NCI-H128 (cell line): ENCODE measurements around the gene PRR35.

Experiments used
- DNase-seq: peaks from one replicate; lab custom pipeline; 2025; ENCODE audit not compliant: unreplicated experiment; lab: John Stamatoyannopoulos, UW

Gene PRR35

GRCh38 chr16:560204-560700 lies at the start of gene PRR35:
Gene PRR35 (plus strand): TSS chr16:560394. CDS start chr16:563295, 2,901 bp downstream.
- no peak for DNase-seq

DNA sequence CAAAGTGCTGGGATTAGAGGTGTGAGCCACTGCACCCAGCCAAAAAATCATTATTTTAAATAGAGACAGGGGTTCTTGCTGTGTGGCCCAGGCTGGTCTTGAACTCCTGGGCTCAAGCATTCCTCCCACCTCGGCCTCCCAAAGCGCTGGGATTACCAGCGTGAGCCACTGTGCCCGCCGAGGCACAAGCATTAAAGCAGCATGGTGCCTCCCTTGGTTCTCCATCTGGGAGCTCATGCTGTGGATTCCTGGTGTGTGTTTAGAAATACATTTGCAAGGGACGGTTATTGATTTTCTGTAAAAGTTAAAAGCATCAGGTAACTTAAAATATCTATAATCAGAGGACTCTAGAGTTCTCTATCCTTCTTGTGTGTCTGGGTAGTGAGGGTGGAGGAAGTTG lies 47.4 kb upstream of the PRR35 start:
- DNase-seq = no peak

DNA sequence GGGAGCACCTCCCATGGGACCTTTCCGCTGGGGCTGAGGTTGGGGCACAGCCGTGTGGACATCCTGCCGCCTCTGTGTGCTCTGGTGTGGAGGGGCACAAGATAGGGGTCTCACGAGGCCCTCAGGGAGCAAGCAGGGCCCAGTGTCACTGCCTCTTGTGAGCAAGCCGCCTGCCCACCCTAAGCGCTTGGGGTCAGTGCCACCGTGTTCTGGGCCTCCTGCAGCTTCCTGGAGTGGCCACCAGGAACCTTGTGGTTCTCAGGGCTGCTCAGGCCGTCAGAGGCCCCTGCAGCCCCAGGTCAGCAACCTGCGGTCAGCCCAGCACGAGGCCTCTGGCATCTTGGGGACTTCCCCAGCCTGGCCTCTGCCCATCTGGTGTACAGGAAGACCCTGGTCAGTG lies 46.2 kb upstream of the PRR35 start:
- DNase-seq = no peak

- no peak for DNase-seq
Measured at GRCh38 chr16:515175-515938, 44.8 kb upstream of the PRR35 start.

DNA sequence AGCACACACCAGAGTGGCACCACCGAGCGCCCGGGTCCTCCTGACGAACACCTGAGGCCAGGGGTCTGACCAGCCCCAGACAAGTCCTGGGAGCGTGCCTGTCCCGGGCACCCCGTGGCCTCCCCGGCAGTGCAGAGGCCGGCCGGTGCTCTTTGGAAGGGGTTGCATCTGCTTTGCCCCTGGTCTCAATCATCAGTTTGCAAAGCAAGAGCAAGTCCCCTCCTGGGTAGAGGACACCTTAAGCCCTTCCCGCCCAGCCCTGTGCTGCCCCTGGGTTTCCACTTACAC lies 44.3 kb upstream of the PRR35 start:
- DNase-seq = no peak

- DNase-seq = no peak
Measured at GRCh38 chr16:516301-516700, 43.9 kb upstream of the PRR35 start.

GRCh38 chr16:518858-519257 lies 41.3 kb upstream of the PRR35 start:
- no peak for DNase-seq

DNA sequence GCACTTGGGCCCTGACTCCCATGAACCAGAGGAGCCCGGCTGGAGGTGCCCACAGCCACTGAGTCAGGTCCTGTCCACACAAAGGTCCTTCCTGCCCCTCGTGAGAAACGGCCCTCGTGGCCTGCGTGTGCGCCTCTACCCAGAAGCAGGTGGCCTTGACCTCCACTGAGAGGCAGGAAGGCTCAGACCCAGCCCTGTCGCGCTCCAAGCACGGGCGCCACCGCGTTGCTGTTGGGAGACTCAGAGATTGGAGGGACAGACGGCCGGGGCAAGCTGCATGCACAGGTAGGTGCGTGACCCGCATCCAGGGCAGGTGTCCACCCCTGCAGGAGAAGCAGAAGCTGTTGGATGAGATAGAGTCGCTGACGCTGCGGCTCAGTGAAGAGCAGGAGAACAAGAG lies 40.8 kb upstream of the PRR35 start:
- DNase-seq = no peak

- no peak for DNase-seq
Measured at GRCh38 chr16:519841-520687, 40.1 kb upstream of the PRR35 start.

DNA sequence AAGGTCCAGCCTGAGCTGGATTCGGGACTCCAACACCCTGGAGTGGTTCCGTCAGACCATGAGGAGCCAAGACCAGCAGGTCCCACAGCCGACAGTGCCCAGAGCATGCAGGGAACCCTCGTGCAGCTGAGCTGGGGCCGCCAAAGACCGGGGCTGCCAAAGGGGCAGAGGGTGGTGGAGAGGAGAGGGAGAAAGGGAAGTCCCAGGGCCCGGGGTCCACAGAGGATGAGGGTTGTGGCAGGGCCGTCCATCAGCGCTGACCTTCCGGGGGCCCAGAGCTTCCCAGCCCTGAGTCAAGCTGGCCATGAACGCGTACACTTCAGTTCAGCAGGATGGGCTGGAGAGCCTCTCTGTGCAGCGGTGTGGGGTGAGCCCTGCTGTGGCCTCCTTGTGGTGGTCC lies 39.3 kb upstream of the PRR35 start:
- DNase-seq = no peak

DNA sequence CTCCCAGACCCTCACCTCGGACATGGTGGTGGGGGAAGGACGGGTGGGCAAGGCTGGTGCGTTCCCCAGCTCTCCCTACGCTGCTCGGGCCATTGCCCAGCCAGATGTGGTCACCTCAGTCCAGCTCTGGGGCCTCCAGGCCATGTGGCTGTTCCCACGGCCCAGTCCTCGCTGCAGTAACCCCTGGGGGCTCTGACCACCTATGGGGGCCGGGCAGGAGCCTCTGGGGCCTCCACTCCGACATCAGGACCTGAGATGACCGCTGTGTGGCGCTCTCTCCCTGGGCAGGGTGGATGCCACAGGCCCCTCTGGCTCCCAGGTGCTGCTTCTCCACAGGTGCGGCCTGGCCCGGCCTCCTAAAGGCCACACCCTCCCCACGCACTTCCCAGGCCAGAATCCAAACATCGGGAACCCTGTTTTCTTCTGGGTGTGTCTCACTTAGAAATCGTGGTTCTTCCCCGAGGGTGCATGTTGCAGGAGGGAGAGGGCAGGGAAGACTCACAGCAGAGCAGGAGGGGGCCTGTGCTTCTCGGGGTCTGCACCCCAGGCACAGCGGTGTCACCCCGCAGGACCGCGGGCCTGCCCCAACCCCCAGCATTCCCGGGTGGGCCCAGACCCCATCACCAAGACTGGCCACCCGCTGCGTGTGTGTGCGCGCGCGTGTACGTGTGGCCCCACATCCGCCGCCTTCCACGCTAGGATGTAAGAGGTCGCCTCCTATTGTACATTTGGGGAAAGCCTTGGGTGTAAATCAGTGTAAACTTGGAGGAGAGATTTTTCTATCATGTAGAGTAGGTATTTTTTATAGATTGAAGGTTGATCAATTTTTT lies 38.6 kb upstream of the PRR35 start:
- no peak for DNase-seq

GRCh38 chr16:522320-523096 lies 37.7 kb upstream of the PRR35 start:
- no peak for DNase-seq

DNA sequence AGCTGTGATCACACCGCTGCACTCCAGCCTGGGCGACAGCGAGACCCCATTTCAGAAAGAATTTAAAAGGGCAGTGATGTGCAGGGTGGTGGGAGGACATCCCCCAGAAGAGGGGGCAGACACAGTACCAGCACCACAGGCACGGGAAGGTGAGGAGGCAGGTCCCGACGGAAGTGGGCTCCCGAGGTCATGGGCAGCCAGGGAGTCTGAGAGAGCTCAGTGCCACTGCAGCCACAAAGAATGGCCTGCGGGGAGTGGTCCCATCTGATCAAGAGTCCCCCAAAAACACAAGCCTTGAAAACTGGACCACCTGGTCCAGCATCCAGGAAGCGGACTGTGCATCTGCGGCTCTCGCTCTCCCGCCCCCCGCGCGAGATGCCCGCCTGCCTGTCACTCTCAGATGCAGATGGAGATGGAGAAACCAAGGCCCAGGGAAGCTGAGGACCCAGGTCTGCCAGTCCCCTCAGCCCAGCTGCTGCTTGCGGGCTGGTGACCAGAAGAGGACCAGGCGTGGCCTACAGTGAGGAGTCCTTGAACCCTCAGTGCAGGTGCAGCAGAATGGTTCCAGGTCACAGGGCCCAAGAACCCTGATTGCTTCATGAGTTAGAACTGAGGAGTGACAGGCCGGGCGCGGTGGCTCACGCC lies 37.0 kb upstream of the PRR35 start:
- no peak for DNase-seq

- no peak for DNase-seq
Measured at GRCh38 chr16:524274-525040, 35.7 kb upstream of the PRR35 start.

DNA sequence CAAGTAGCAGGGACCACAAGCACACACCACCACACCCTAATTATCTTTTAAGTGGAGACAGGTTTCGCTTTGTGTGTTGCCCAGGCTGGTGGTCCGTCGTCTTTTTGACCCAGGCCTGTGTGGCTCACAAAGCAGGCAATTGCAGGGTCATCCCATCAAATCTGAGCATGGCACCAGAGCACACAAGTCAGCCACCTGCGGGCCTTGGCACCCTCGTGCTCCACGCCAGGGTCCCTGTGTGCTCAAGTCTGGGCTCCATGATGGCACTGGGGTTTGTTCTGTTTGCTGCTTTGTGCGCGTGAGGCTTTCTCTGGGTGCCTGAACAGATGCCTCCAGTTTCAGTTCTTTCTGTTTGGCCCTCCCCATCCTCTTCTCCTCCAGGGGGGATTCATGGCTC lies 35.1 kb upstream of the PRR35 start:
- DNase-seq = no peak

- DNase-seq = no peak
Measured at GRCh38 chr16:525520-526180, 34.5 kb upstream of the PRR35 start.

GRCh38 chr16:526181-527014 lies 33.8 kb upstream of the PRR35 start:
- DNase-seq = no peak
